ENCODE measurements around the gene MCM7.

MCM7 gene

GRCh38 chr7:100093054-100093453 lies 8.1 kb downstream of the MCM7 start:
- DNase-seq = no peak

GRCh38 chr7:100091411-100092181 lies 9.6 kb downstream of the MCM7 start:
- DNase-seq = no peak

- no peak for DNase-seq
These were observed 10.4 kb downstream of the MCM7 start for GRCh38 chr7:100090527-100091410.

- no peak for DNase-seq
These were observed 11.6 kb downstream of the MCM7 start for GRCh38 chr7:100089458-100090196.

- DNase-seq = peak; percentile 66
These were observed 12.4 kb downstream of the MCM7 start, which contains the start of gene COPS6 for GRCh38 chr7:100088621-100089457. Gene COPS6, plus strand, starts transcription at chr7:100088969. Its CDS starts 22 bp downstream, at chr7:100088991.

GRCh38 chr7:100088095-100088620 lies 13.0 kb downstream of the MCM7 start:
- no peak for DNase-seq

- no peak for DNase-seq
These were observed 14.0 kb downstream of the MCM7 start for GRCh38 chr7:100087055-100087750.

- no peak for DNase-seq
These were observed 15.7 kb downstream of the MCM7 start for GRCh38 chr7:100085515-100085914.

- no peak for DNase-seq
These were observed 18.2 kb downstream of the MCM7 start for GRCh38 chr7:100082978-100083377.

- peak; percentile 98 for DNase-seq
These were observed 19.6 kb downstream of the MCM7 start, which contains the start of gene ZNF3 for GRCh38 chr7:100081535-100082102. Gene ZNF3, minus strand, starts transcription at chr7:100081723. Its CDS starts 4,366 bp downstream, at chr7:100077357.

GRCh38 chr7:100080907-100081534 lies 20.2 kb downstream of the MCM7 start:
- no peak for DNase-seq

- no peak for DNase-seq
These were observed 22.1 kb downstream of the MCM7 start for GRCh38 chr7:100079024-100079560.

- DNase-seq = no peak
These were observed 24.0 kb downstream of the MCM7 start for GRCh38 chr7:100077205-100077604.

GRCh38 chr7:100075418-100075817 lies 25.8 kb downstream of the MCM7 start:
- DNase-seq = no peak

GRCh38 chr7:100074841-100075240 lies 26.4 kb downstream of the MCM7 start:
- no peak for DNase-seq

GRCh38 chr7:100072462-100072861 lies 28.7 kb downstream of the MCM7 start:
- no peak for DNase-seq

- no peak for DNase-seq
These were observed 30.0 kb downstream of the MCM7 start for GRCh38 chr7:100071018-100071723.

GRCh38 chr7:100069991-100070390 lies 31.2 kb downstream of the MCM7 start:
- DNase-seq = no peak

GRCh38 chr7:100066953-100067352 lies 34.2 kb downstream of the MCM7 start:
- no peak for DNase-seq
